Measurements from ENCODE around the gene ARID2.

Gene ARID2

DNA sequence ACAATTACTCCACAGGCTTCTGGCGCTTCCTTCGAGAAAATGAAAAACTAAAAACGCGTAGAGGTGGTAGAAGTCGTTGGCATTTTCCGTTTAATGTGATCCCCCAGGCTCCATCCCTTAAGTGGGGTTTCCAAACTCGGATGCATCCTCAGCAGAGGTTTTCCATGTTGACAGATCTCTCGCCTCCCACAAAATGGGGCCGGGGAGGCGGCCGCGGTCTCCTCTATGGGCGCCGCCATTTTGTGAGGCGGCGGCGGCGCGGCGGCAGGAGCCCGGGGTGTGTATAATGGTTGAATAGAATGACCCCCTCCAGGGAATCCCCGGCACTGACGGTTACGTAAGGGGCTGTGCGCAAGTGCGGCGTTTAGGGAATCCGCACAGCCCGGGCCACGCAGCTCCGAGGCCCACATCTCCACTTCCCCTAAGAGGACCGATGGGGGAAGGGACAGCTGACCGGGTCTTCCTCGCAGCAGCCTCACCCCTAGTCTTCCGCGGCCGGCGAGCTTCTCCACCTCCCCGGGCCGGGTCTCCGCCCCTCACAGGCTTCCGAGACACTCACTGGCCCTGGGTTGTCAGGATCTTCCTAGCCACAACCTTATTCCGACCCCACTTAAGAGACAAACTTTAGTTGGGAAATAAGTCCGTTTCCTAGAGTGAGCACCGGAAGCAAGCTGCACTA is 2.1 kb upstream of the ARID2 start (continued):
- TF ChIP-seq, protein P1, sequence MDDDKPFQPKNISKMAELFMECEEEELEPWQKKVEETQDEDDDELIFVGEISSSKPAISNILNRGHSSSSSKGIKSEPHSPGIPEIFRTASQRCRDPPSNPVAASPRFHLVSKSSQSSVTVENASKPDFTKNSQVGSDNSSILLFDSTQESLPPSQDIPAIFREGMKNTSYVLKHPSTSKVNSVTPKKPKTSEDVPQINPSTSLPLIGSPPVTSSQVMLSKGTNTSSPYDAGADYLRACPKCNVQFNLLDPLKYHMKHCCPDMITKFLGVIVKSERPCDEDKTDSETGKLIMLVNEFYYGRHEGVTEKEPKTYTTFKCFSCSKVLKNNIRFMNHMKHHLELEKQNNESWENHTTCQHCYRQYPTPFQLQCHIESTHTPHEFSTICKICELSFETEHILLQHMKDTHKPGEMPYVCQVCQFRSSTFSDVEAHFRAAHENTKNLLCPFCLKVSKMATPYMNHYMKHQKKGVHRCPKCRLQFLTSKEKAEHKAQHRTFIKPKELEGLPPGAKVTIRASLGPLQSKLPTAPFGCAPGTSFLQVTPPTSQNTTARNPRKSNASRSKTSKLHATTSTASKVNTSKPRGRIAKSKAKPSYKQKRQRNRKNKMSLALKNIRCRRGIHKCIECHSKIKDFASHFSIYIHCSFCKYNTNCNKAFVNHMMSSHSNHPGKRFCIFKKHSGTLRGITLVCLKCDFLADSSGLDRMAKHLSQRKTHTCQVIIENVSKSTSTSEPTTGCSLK (tag by site-specific recombination; IDR thresholded peaks at IDR 0.05): no peak
- TF ChIP-seq ZNF768 (tag by site-specific recombination; IDR thresholded peaks at IDR 0.05) (no peak), ZNF157 (tag by site-specific recombination; IDR thresholded peaks at IDR 0.05) (no peak), SP7 (tag by site-specific recombination; IDR thresholded peaks at IDR 0.05) (peak; percentile 88), ZNF302 (tag by site-specific recombination; IDR thresholded peaks at IDR 0.05; ENCODE audit: low read depth) (no peak), ZNF292 (tag by site-specific recombination; IDR thresholded peaks at IDR 0.05; ENCODE audit: borderline replicate concordance, low read depth) (no peak), ZNF670 (tag by site-specific recombination; IDR thresholded peaks at IDR 0.05; ENCODE audit: low read depth) (no peak), ZNF776 (tag by site-specific recombination; IDR thresholded peaks at IDR 0.05; ENCODE audit: borderline replicate concordance) (no peak), ZNF112 (tag by site-specific recombination; IDR thresholded peaks at IDR 0.05) (no peak), MYNN (tag by site-specific recombination; IDR thresholded peaks at IDR 0.05; ENCODE audit: borderline replicate concordance) (no peak), GLI4 (tag by site-specific recombination; IDR thresholded peaks at IDR 0.05) (peak; percentile 11; the same call in 1 of the 2 replicates), KLF8 (tag by site-specific recombination; IDR thresholded peaks at IDR 0.05) (peak; percentile 96), ZNF837 (tag by site-specific recombination; IDR thresholded peaks at IDR 0.05) (no peak), HOXC10 (CRISPR knock-in tag; IDR thresholded peaks at IDR 0.05) (no peak), ZNF121 (tag by site-specific recombination; IDR thresholded peaks at IDR 0.05) (no peak), ZNF221 (tag by site-specific recombination; IDR thresholded peaks at IDR 0.05; ENCODE audit: borderline replicate concordance) (no peak), ZNF560 (tag by site-specific recombination; IDR thresholded peaks at IDR 0.05; ENCODE audit: borderline replicate concordance) (no peak), ZNF248 (tag by site-specific recombination; IDR thresholded peaks at IDR 0.05) (no peak), ZEB2 (tag by site-specific recombination; IDR thresholded peaks at IDR 0.05) (peak; percentile 100), ZNF658 (tag by site-specific recombination; IDR thresholded peaks at IDR 0.05) (no peak), OVOL3 (tag by site-specific recombination; IDR thresholded peaks at IDR 0.05) (peak; percentile 30; the same call in 1 of the 2 replicates), ZNF184 (tag by site-specific recombination; IDR thresholded peaks at IDR 0.05) (peak; percentile 77), ZNF274 (IDR thresholded peaks at IDR 0.05; ENCODE audit: low read length) (no peak), ZNF274 (tag by site-specific recombination; IDR thresholded peaks at IDR 0.05; ENCODE audit: borderline replicate concordance) (no peak), IKZF3 (tag by site-specific recombination; IDR thresholded peaks at IDR 0.05) (peak; percentile 59)
- TF ChIP-seq, protein P2, sequence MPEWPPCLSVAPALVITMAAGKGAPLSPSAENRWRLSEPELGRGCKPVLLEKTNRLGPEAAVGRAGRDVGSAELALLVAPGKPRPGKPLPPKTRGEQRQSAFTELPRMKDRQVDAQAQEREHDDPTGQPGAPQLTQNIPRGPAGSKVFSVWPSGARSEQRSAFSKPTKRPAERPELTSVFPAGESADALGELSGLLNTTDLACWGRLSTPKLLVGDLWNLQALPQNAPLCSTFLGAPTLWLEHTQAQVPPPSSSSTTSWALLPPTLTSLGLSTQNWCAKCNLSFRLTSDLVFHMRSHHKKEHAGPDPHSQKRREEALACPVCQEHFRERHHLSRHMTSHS (tag by site-specific recombination; IDR thresholded peaks at IDR 0.05): no peak
- TF ChIP-seq, protein P3, sequence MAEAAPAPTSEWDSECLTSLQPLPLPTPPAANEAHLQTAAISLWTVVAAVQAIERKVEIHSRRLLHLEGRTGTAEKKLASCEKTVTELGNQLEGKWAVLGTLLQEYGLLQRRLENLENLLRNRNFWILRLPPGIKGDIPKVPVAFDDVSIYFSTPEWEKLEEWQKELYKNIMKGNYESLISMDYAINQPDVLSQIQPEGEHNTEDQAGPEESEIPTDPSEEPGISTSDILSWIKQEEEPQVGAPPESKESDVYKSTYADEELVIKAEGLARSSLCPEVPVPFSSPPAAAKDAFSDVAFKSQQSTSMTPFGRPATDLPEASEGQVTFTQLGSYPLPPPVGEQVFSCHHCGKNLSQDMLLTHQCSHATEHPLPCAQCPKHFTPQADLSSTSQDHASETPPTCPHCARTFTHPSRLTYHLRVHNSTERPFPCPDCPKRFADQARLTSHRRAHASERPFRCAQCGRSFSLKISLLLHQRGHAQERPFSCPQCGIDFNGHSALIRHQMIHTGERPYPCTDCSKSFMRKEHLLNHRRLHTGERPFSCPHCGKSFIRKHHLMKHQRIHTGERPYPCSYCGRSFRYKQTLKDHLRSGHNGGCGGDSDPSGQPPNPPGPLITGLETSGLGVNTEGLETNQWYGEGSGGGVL (tag by site-specific recombination; IDR thresholded peaks at IDR 0.05): peak; percentile 67; the same call in 1 of the 2 replicates
- TF ChIP-seq, protein P4, sequence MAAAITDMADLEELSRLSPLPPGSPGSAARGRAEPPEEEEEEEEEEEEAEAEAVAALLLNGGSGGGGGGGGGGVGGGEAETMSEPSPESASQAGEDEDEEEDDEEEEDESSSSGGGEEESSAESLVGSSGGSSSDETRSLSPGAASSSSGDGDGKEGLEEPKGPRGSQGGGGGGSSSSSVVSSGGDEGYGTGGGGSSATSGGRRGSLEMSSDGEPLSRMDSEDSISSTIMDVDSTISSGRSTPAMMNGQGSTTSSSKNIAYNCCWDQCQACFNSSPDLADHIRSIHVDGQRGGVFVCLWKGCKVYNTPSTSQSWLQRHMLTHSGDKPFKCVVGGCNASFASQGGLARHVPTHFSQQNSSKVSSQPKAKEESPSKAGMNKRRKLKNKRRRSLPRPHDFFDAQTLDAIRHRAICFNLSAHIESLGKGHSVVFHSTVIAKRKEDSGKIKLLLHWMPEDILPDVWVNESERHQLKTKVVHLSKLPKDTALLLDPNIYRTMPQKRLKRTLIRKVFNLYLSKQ (tag by site-specific recombination; IDR thresholded peaks at IDR 0.05; ENCODE audit: borderline replicate concordance): no peak
- TF ChIP-seq, protein P5, sequence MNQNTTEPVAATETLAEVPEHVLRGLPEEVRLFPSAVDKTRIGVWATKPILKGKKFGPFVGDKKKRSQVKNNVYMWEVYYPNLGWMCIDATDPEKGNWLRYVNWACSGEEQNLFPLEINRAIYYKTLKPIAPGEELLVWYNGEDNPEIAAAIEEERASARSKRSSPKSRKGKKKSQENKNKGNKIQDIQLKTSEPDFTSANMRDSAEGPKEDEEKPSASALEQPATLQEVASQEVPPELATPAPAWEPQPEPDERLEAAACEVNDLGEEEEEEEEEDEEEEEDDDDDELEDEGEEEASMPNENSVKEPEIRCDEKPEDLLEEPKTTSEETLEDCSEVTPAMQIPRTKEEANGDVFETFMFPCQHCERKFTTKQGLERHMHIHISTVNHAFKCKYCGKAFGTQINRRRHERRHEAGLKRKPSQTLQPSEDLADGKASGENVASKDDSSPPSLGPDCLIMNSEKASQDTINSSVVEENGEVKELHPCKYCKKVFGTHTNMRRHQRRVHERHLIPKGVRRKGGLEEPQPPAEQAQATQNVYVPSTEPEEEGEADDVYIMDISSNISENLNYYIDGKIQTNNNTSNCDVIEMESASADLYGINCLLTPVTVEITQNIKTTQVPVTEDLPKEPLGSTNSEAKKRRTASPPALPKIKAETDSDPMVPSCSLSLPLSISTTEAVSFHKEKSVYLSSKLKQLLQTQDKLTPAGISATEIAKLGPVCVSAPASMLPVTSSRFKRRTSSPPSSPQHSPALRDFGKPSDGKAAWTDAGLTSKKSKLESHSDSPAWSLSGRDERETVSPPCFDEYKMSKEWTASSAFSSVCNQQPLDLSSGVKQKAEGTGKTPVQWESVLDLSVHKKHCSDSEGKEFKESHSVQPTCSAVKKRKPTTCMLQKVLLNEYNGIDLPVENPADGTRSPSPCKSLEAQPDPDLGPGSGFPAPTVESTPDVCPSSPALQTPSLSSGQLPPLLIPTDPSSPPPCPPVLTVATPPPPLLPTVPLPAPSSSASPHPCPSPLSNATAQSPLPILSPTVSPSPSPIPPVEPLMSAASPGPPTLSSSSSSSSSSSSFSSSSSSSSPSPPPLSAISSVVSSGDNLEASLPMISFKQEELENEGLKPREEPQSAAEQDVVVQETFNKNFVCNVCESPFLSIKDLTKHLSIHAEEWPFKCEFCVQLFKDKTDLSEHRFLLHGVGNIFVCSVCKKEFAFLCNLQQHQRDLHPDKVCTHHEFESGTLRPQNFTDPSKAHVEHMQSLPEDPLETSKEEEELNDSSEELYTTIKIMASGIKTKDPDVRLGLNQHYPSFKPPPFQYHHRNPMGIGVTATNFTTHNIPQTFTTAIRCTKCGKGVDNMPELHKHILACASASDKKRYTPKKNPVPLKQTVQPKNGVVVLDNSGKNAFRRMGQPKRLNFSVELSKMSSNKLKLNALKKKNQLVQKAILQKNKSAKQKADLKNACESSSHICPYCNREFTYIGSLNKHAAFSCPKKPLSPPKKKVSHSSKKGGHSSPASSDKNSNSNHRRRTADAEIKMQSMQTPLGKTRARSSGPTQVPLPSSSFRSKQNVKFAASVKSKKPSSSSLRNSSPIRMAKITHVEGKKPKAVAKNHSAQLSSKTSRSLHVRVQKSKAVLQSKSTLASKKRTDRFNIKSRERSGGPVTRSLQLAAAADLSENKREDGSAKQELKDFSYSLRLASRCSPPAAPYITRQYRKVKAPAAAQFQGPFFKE (tag by site-specific recombination; IDR thresholded peaks at IDR 0.05; ENCODE audit: borderline replicate concordance): no peak

Data from HEK293 (cell line).